GM23248 (cell line): ENCODE measurements around the gene GSTO2.

Experiments
- EZH2 ChIP-seq: fragments of 200-600 bp; sonication (generic); IDR thresholded peaks from 2 replicates; pipeline ENCODE4 v1.6.1; 2018; ENCODE audit warnings: antibody characterized with exemption, mild to moderate bottlenecking; ENCODE audit not compliant: insufficient read depth, poor library complexity, severe bottlenecking
- EZH2phosphoT487 ChIP-seq: fragments of 200-600 bp; sonication (generic); IDR thresholded peaks from 2 replicates; pipeline ENCODE4 v1.6.1; 2018; ENCODE audit warnings: antibody characterized with exemption, moderate library complexity, mild to moderate bottlenecking, low read depth; ENCODE audit not compliant: insufficient read depth

GRCh38 chr10:104336821-104337467, 68.0 kb downstream of the GSTO2 start:
- TF ChIP-seq EZH2: no peak
- TF ChIP-seq EZH2phosphoT487: no peak
